ENCODE data around the gene ASPHD1.
A peak's percentile ranks its signal among the peaks of the same experiment; 100 is the strongest.
"Not testable (repeated sequence)": the region's sequence is repeated elsewhere in the genome, so short reads cannot be mapped to it uniquely, and the experiment has no call there.

ASPHD1 gene, protein sequence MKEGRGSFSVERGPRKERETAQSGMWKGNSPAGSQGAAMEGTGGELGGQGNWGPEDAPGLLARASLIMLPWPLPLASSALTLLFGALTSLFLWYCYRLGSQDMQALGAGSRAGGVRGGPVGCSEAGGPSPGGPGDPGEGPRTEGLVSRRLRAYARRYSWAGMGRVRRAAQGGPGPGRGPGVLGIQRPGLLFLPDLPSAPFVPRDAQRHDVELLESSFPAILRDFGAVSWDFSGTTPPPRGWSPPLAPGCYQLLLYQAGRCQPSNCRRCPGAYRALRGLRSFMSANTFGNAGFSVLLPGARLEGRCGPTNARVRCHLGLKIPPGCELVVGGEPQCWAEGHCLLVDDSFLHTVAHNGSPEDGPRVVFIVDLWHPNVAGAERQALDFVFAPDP

GRCh38 chr16:29900102-29900887 lies at the start of gene ASPHD1:
ASPHD1 (plus strand) TSS chr16:29900488; CDS start chr16:29900972, 484 bp downstream.
- peak; percentile 29 to 51 for DNase-seq (ENCODE audit: low read depth in 2 of 2)

DNA sequence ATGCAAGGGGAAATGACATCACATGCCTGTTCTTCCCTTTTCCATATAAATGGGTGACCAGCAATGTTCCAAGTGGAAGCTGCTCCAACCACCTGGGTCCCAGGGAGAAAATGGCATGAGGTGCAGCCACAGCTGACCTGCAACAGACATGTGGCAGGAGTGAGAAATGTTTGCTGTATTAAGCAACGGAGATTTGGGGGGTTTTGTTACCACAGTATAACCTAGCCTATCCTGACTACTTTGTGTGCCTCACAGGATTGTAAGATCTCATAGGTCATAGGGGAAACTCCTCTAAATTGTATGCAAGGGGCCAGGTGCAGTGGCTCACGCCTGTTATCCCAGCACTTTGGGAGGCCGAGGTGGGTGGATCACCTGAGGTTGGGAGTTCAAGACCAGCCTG lies 49.3 kb upstream of the ASPHD1 start:
- no peak for DNase-seq (ENCODE audit: low read depth in 2 of 2)

DNA sequence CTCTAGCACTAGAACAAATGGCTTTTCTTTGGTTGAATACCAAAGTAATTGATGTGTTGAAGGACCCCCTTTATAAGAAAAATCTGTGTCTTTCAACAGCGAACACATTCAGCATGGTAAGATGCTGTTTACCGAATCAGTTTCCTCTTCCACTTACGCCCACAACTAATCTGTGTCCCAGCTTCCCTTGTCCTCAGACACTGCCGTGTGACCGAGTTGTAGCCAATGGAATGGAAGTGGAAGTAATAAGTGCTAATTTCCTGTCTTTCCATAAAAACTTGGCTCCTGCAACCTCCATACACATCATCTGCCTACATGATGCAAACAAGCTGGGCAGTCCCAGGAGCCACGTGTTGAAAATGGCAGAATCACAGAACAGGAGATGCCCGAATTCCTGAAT lies 47.6 kb upstream of the ASPHD1 start:
- DNase-seq (ENCODE audit: low read depth in 2 of 2) = no peak

DNA sequence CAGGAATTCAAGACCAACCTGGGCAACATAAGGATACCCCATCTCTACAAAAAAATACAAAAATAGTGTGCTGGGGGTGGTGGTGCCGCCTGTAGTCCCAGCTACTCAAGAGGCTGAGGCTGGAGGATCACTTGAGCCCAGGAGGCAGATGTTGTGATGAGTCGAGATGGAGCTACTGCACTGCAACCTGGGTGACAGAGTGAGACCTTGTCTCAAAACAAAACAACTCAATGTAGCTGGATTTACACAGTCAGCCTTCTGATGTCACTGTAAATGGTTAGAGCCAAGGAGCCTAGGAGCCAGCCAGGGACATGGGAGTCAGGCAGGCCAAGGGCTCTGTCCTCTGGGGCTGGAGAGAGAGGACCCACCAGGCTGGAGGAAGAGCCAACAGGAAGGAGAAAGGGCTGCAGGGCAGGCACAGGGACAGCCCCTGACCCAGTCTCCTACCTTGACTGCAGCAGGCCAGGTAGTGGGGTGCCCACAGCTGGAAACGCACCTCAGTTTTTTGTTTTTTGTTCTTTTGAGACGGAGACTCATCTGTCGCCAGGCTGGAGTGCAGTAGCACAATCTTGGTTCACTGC lies 45.7 kb upstream of the ASPHD1 start:
- no peak for DNase-seq (ENCODE audit: low read depth in 2 of 2)

DNA sequence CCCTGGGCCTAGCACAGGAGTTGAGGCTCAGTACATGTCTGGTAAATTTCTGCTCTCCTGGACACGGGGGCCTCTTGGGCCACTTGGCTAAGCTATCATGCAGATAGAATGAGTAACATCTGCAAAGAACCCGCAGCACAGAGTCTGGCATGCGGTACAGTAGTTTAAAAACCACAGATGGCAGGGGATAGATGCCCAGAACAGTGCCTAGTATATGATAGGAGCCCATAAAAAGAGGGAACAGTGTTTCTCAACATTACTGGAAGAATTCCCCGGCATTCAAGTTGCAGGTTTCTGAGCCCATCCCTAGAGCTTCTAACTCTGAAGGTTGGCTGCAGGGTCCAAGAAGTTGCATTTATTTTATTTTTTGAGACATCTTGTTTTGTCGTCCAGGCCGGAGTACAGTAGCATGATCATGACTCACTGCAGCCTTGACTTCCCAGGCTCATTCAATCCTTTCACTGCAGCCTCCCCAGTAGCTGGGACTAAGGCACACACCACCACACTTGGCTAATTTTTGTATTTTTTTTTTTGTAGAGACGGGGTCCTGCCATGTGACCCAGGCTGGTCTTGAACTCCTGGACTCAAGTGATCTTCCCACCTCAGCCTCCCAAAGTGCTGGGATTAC lies 43.0 kb upstream of the ASPHD1 start:
- DNase-seq (ENCODE audit: low read depth in 2 of 2) = no peak

DNA sequence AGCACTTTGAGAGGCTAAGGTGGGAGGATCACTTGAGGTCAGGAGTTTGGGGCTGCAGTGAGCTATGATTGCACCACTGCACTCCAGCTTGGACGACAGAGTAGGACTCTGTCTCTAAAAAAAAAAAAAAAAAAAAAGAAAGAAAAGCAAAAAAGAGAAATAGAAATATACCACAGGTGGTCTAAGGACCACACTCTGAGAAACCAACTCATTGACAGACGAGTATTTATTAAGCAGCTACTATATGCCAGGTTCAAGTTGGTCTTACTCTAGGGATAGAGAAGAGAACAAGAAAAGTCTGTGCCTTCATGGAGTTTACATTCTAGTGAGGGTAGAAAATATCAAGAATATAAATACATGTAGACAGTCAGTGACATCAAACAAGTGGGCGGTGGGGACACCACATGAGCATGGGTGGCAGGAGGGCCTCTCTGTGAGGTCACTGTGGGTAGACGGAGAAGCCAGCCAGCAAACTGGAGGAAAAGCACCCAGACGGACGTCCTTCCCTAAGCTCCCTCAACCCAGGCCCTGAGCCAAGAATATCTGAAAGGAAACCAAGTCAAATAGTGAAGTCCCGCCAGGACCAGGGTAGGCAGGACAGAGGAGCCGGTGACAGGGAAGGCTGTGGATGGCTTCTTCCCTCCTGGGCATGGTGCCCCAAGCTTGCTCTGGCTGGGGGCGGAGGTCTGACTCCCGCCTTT lies 42.0 kb upstream of the ASPHD1 start:
- DNase-seq (ENCODE audit: low read depth in 2 of 2) = no peak

DNA sequence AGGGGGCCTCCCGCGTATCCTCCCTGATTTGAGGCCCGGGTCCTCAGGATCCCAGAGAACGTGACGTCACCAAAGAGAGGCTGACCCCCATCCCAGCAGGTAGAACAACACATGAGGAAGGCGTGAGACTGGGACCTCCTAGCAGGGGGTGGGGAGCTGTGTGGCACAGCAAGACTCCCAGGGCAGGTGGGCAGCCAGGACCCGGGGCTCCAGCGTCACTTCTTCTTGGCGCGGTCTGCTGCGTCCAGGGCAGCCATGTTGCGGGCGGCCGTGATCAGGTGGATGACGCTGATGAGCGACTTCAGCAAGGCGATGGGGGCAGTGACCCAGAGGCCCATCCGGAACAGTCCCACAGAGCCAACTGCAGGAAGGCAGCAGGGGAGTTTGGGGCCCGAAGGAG lies 41.3 kb upstream of the ASPHD1 start:
- no peak for DNase-seq (ENCODE audit: low read depth in 2 of 2)

DNA sequence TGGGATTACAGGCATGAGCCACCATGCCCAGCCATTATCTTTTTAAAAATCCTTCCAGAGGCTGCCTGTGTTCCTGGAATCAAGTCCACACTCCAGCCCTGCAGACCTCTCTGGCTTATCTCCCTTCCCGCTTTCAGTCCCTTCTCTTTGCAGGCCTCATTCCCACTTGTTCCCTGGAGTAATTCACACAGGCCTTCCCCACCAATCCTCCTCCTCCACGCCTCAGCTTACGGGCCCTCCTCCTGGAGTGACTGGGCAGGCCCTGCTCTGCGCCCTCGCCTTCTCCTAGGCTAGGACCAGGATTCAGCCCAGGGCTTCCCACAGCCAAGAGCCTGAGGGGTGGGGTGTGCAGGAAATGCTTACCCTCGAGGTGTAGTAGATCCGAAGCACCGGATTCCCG lies 40.1 kb upstream of the ASPHD1 start:
- no peak for DNase-seq (ENCODE audit: low read depth in 2 of 2)

GRCh38 chr16:29862383-29862883 lies 37.9 kb upstream of the ASPHD1 start:
- DNase-seq (ENCODE audit: low read depth in 2 of 2) = no peak

GRCh38 chr16:29862884-29863668 lies 37.2 kb upstream of the ASPHD1 start, which contains the start of gene CDIPT:
CDIPT (minus strand) TSS chr16:29863226; CDS start chr16:29862857, 369 bp downstream.
- peak; percentile 87 to 89 for DNase-seq (ENCODE audit: low read depth in 2 of 2)

DNA sequence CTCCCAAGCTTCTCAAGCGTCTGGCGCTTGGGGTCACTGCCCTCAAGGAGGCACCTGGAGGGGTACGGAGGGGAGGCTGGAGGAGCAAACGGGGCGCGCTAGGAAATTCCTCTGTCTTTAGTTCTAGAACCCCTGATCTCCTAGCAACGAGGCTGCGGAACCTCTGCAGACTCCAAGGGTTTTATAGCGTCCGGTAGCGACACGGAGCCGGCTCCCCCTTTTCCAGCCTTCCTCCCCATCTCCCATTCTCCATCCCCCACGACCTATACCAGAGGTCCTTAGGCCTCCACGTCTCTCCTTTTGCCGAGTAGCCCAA lies 36.7 kb upstream of the ASPHD1 start:
- no peak for DNase-seq (ENCODE audit: low read depth in 2 of 2)

- DNase-seq (ENCODE audit: low read depth in 2 of 2) = no peak
These were observed 36.1 kb upstream of the ASPHD1 start for GRCh38 chr16:29864205-29864604.

- no peak for DNase-seq (ENCODE audit: low read depth in 2 of 2)
These were observed 31.8 kb upstream of the ASPHD1 start for GRCh38 chr16:29868396-29869009.

DNA sequence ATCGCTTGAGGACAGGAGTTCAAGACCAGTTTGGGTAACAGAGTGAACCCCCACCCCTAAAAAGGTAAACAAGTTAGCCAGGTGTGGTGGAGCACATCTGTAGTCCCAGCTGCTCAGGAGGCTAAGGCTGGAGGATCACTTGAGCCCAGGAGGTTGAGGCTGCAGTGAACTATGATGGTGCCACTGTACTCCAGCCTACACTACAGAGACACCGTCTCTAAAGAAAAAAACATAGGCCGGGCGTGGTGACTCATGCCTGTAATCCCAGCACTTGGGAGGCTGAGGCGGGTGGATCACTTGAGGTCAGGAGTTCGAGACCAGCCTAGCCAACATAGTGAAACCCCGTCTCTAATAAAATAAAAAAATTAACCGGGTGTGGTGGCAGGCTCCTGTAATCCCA lies 31.2 kb upstream of the ASPHD1 start:
- not testable (repeated sequence) for DNase-seq (ENCODE audit: low read depth in 2 of 2)

GRCh38 chr16:29871822-29872546 lies 28.3 kb upstream of the ASPHD1 start:
- DNase-seq (ENCODE audit: low read depth in 2 of 2) = no peak

GRCh38 chr16:29873319-29873718 lies 27.0 kb upstream of the ASPHD1 start:
- no peak for DNase-seq (ENCODE audit: low read depth in 2 of 2)

DNA sequence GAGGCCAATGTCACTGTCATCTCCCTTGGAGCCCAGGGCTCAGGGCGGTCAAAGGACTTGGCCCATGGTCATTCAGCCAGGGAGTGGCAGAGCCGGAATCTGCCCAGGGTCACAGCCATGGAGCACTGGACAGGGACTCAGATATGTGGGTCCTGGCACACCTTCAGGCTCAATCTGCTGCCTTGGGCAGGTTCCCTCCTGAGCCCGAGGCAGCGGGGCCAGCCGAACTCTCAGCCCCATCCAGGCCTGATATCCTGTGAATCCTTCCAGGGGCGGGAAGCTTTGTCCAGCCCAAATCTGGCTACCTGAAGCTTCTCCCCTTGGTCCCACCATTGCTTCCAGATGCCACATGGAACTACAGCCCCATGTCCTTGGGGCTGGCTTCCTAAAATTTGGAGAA lies 25.1 kb upstream of the ASPHD1 start:
- DNase-seq (ENCODE audit: low read depth in 2 of 2) = no peak

DNA sequence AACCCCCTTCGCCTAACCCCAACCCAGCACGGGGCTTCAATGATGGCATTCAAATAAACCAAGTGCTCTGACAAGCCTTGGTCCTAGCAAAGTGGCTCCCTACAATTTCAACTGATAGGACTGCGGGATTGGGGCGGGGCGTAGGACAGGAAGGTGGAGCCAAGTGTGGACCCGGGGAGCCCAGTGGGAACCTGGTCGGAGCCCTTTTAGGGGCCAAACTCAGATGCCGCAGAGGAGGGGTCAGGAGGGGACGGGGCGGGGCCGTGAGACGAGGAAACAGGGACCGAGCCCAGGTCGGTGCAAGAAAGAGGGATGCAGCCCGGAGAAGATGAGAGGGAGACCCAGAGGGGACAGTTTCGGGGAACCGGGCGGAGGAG lies 24.1 kb upstream of the ASPHD1 start:
- no peak for DNase-seq (ENCODE audit: low read depth in 2 of 2)

- DNase-seq (ENCODE audit: low read depth in 2 of 2) = peak in 1 of 2 experiments; percentile 32
These were observed 23.6 kb upstream of the ASPHD1 start for GRCh38 chr16:29876594-29877249.

Data from stimulated activated CD4-positive, alpha-beta T cell treated with anti-CD3 and anti-CD28 coated beads, Interleukin-12 subunit alpha, Interleukin-12 subunit beta, amount 100 ng/mL, for 24 hours (primary cell).